ENCODE data around the gene DPYD.

DNA sequence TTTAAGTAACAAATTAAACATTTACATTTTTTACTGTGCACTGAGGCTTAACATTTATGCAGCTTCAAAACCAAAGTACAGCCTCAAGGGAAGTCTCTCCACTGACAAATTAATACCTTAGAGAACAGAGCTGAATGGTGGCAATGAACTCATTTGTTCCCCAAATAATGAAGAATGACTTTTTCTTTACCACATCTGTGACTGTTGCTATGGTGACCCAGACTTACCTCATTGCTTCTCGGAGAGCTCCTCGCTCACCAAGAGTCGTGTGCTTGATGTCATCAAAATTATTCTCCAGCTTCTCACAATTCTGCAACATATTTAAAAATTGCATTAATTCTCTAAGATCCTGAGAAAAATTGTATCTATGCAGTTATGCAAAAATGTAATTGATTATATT, 92.9 kb downstream of the DPYD start:
- TF ChIP-seq SP1 (CRISPR knock-in tag; IDR thresholded peaks at IDR 0.05) (no peak), NUFIP1 (IDR thresholded peaks at IDR 0.05; ENCODE audit: partially characterized antibody) (no peak), GATAD2B (IDR thresholded peaks at IDR 0.05; ENCODE audit: borderline replicate concordance) (no peak), CBX8 (IDR thresholded peaks at IDR 0.05; ENCODE audit: borderline replicate concordance, extremely low read depth, low read depth, low read length, poor library complexity, severe bottlenecking) (no peak), ATF7 (IDR thresholded peaks at IDR 0.05) (no peak)
- TF ChIP-seq, protein P1, sequence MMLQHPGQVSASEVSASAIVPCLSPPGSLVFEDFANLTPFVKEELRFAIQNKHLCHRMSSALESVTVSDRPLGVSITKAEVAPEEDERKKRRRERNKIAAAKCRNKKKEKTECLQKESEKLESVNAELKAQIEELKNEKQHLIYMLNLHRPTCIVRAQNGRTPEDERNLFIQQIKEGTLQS (IDR thresholded peaks at IDR 0.05): no peak
- TF ChIP-seq, protein P1 (CRISPR knock-in tag; conservative IDR thresholded peaks at IDR 0.05): no peak
- TF ChIP-seq, protein P2, sequence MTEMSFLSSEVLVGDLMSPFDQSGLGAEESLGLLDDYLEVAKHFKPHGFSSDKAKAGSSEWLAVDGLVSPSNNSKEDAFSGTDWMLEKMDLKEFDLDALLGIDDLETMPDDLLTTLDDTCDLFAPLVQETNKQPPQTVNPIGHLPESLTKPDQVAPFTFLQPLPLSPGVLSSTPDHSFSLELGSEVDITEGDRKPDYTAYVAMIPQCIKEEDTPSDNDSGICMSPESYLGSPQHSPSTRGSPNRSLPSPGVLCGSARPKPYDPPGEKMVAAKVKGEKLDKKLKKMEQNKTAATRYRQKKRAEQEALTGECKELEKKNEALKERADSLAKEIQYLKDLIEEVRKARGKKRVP (CRISPR knock-in tag; IDR thresholded peaks at IDR 0.05): no peak
- TF ChIP-seq, protein P3, sequence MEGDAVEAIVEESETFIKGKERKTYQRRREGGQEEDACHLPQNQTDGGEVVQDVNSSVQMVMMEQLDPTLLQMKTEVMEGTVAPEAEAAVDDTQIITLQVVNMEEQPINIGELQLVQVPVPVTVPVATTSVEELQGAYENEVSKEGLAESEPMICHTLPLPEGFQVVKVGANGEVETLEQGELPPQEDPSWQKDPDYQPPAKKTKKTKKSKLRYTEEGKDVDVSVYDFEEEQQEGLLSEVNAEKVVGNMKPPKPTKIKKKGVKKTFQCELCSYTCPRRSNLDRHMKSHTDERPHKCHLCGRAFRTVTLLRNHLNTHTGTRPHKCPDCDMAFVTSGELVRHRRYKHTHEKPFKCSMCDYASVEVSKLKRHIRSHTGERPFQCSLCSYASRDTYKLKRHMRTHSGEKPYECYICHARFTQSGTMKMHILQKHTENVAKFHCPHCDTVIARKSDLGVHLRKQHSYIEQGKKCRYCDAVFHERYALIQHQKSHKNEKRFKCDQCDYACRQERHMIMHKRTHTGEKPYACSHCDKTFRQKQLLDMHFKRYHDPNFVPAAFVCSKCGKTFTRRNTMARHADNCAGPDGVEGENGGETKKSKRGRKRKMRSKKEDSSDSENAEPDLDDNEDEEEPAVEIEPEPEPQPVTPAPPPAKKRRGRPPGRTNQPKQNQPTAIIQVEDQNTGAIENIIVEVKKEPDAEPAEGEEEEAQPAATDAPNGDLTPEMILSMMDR (IDR thresholded peaks at IDR 0.05 in 2 of 3, conservative IDR thresholded peaks at IDR 0.05 in 1 of 3; ENCODE audit: insufficient read depth in 2 of 3, low read depth in 1 of 3, low read length in 3 of 3): no peak
